ENCODE measurements around the gene OLR1. TPM values are rescaled to one million over a fixed set of nuclear protein-coding genes. Genes with fewer than 3 reads are reported as not detected.
"Not testable (repeated sequence)": the region's sequence is repeated elsewhere in the genome, so short reads cannot be mapped to it uniquely, and the experiment has no call there.

Gene OLR1
- polyA plus RNA-seq, 4 donors: 0.46 to 2.7 (median 1.1) TPM

DNA sequence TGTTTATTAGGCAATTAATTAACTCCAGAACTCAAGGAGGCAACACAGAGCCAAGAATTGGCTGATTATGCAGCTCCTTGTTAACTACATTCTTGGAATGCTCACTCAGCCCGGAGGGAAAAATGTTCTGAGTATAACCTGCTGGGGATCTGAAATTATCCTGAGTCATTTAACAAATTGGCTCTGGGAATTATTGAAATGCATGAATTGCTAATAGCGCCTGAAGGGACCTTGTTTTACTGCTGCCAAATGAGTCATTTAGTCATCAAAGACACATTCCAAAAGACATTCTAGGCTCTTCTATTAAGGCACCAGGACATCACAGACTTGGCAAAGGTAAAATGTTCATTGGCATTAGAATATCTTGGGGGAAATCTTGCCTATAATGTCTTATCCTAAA is 19.9 kb upstream of the OLR1 start:
- no peak for DNase-seq (ENCODE audit: low read depth in 4 of 4, low spot score in 2 of 4)

DNA sequence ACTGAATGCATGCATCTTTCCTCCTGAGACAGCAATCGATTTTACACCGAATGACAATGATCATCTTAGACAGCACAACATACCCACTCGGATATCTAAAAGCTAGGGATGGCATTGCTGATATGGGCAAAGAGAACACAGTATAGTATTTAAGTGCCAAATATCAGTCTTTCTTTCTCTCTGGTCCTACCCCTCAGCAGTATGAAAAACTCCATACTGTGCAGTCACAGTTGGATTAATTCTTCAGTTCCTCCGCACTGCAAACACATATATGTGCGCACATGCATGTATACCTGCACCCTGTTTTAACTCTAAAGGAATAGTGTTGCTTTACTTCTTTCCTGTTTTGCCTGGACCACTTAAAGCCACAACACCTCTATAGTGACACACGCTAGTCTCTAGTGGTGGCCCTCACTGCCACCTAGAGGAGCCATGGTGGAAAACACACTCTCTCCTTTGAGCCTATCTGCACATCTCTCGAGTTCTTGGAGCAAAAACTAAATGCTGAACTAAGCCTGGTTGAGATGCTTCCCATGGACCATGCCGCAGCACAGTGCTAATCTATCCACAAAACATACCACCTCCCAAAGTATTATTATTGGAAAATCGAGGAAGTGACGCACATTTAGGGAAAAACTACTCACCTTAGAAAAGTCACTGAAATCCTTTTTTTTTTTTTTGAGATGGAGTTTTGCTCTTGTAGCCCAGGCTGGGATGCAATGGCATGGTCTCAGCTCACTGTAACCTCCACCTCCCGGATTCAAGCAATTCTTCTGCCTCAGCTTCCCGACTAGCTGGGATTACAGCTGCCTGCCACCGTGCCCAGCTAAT is 18.8 kb upstream of the OLR1 start:
- DNase-seq (ENCODE audit: low read depth in 4 of 4, low spot score in 2 of 4): peak in 2 of 4 donors; percentile 34 to 59

DNA sequence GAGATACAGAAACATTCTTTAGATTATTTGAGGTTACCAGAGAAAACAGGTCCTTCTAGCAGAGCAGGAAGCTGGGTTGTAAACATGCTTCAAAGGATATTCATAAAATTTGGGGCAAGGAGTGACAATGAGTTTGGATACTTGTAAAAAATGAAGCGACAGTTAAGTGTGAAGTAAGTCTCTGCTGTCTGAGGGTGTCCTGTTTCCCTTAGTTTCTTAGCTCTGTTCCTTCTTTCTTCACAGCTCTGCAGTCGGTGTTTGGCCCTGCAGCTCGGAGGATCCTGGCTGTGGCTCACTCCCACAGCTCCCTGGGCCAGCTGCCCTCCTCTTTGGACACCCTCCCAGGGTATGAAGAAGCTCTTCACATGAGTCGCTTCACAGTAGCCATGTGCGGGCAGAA is 17.7 kb upstream of the OLR1 start:
- DNase-seq (ENCODE audit: low read depth in 4 of 4, low spot score in 2 of 4): no peak

GRCh38 chr12:10186958-10187357 is 15.0 kb upstream of the OLR1 start:
- not testable (repeated sequence) for DNase-seq (ENCODE audit: low read depth in 4 of 4, low spot score in 2 of 4)

- no peak for DNase-seq (ENCODE audit: low read depth in 4 of 4, low spot score in 2 of 4)
These were observed 14.4 kb upstream of the OLR1 start for GRCh38 chr12:10186299-10186698.

GRCh38 chr12:10184261-10184843 is 12.4 kb upstream of the OLR1 start:
- no peak for DNase-seq (ENCODE audit: low read depth in 4 of 4, low spot score in 2 of 4)

DNA sequence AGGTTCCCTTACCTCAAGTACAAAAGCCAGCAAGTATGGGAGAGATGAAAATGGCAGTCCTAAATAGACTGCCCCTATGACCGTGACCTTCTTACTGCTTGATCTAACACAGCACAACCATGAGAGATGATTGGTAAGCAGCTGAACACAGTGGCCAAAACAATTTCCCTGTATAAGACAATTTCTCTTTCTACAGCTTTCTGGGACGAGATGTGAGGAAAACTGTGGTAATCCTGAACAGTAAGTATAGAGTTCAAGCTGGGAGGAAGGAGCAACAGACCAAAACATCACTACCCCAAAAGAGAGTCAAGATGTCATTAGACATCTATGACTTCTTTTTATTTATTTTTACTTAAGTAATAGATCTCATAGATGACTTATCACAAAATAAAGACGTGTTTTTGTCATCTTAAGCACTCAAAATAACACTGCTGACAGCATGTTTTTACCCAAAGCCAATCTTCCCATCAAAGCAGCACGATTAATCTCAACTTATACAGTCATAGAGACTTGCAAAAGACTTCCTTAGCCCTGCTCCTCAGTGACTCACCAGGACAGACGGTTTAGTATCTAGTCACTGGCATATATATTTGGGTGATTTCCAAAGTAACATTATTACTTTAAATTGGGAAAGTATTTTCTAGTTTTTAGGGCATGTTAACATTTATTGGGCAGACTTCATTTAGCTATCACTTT is 10.6 kb upstream of the OLR1 start:
- no peak for DNase-seq (ENCODE audit: low read depth in 4 of 4, low spot score in 2 of 4)

- no peak for DNase-seq (ENCODE audit: low read depth in 4 of 4, low spot score in 2 of 4)
These were observed 7.8 kb upstream of the OLR1 start for GRCh38 chr12:10179776-10180181.

DNA sequence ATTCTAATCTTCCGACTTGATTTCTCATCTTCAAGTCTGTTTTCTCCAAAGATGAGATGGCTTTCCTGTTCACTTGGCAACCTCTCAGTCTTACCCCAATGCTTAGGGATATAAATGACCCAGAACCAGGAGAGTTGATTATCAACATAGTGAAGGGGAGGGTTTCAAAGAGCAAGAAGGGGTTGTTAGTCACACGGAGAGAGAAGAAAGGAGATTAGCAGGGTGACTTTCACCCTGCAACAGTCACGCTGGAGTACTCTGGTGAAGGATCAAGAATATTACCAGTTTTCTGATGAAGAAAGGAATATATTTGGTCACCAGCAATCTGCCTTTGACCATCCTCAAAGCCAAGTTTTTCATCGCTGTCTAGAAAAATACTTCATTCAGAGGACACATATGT is 6.9 kb upstream of the OLR1 start, which contains the start of gene TMEM52B:
Gene TMEM52B, plus strand, starts transcription at position 212 of the 400 bp plus-strand sequence. CDS start 543 bp downstream, outside the sequence.
- no peak for DNase-seq (ENCODE audit: low read depth in 4 of 4, low spot score in 2 of 4)

DNA sequence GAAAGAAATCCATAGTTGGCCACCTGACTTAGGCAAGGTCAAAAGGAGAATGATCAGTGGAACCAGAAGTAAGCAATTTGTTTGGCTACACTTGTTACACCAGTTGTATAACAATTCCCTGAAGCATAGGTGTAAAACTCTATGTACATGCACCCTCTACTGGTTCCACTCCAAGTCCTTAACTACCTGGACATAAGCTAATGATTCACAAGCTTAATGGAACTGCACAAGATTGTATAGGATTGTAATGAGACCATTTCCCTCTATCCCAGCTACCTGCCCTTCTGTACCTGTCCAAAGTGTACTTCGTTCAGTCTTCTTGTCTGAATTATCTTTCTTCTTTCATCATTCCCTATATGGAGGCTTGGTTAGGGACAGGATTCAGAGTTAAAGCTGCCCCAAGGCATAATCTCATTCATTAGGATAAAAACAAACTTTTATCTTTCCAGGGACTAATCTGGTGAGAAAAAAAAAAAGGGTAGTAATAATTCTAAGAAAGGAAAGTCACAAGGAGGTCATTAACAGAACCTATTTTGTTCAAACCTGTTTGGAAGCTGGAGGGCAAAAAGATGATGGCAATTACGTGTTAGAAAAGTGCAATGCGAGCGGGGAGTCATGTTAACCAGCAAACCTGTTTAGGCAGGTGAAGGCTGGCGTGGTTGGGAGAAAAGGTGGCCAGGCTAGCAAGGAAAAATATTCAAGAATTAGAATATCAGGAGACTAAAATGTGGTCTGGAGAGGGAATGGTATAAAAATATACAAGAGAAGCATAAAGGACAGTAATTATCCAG is 4.1 kb upstream of the OLR1 start:
- peak in 2 of 4 donors; percentile 37 to 41 for DNase-seq (ENCODE audit: low read depth in 4 of 4, low spot score in 2 of 4)

DNA sequence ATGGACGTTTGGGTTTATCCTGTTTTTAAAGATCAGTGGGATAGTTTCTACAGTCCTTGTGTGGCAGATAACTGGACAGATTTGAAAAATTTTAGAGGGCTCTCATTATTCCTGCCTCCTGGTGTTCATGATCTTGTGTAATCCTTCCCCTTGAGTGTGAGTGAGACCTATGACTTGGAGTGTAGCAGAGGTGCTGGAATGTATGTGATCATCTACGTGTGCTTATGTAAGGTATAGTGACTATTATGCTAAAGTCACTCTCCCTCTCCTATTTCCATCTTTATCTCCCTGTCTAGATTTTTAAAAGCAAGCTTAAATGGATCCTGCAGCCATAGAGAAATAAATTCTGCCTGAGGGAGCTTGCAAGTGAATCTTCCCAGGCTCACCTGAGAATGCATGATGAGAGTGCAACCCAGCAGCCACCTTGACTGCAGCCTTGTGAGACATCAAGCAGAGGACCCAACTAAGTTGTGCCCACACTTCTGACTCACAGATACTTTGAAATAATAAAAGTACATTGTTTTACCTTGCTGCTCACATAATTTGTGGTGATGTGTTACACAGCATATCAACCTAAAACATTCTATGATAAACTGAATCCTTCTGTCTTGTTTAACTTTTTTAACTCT is 3.2 kb upstream of the OLR1 start:
- no peak for DNase-seq (ENCODE audit: low read depth in 4 of 4, low spot score in 2 of 4)

DNA sequence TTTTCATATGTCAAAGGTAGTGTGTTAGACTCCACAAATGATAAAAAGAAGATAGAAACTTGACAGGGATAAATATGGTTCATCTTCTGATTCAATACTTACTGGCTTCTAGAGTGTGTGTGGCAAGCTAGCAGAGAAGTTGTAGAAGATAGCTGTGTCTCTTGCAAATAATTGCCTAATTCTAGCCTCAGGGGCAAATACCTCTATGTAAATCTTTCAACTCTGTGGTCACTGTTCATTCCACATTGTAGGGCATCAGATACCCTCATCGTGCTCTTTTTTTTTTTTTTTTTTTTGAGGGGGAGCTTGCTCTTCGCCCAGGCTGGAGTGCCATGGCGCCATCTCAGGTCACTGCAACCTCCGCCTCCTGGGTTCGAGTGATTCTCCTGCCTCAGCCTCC is 1.7 kb downstream of the OLR1 start:
- no peak for DNase-seq (ENCODE audit: low read depth in 4 of 4, low spot score in 2 of 4)

DNA sequence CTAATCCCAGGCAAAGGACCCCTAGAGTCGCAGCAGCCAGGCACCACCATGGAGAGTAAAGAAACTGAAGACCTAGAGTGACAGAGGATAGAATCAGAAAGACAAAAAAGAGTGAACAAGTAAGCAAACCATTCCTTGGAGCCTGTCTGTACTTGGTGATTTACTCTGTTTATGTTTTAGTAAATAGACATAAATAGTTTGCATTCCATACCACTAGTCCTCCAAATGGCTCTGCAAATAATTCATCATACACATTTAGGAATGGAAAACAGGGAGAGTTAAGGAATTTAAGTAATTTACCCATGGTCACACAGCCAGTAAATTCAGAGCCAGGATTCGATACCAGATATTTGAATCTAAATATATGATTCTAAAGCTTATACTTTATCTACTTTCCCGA is 2.8 kb downstream of the OLR1 start:
- no peak for DNase-seq (ENCODE audit: low read depth in 4 of 4, low spot score in 2 of 4)

DNA sequence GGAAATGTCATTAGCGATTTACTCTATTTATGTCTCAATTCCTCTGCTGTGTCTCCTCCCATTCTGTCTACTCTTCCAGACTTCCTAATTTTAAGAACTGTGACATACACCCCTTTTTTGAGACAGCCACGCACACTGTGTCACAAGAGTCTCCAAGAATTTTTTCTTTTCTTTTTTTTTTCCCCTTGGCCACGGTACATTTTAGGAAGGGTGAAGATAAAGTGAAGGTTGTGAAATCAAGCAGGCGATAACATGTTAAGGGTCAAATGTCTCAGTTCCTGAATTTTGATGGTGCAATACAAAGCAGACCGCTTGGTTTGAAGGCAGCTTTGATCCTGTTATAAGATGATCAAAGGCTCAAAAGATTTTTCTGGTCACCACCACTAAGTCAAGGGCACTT is 4.3 kb downstream of the OLR1 start:
- DNase-seq (ENCODE audit: low read depth in 4 of 4, low spot score in 2 of 4): no peak

- no peak for DNase-seq (ENCODE audit: low read depth in 4 of 4, low spot score in 2 of 4)
These were observed 6.5 kb downstream of the OLR1 start for GRCh38 chr12:10165421-10165820.

- no peak for DNase-seq (ENCODE audit: low read depth in 4 of 4, low spot score in 2 of 4)
These were observed 8.8 kb downstream of the OLR1 start for GRCh38 chr12:10163084-10163483.

- no peak for DNase-seq (ENCODE audit: low read depth in 4 of 4, low spot score in 2 of 4)
These were observed 11.1 kb downstream of the OLR1 start for GRCh38 chr12:10160617-10161385.

DNA sequence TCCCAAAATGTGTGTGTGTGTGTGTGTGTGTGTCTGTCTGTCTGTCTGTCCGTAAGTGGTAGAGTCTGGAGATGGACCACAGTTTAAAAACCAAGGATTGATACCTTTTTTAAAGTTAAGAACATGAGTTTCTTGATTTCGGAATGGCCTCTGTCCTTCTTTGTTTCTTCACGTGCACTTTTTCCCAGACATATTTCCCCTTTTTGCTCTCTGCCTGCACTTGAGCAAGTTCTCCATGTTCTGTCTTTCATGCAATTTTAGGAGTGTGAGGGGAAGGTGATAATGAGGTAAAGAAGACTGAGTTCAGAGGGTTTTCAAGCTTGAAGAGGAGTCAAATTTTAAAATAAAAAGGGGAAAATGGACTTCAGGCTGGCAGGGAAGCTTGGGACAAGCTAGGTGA is 12.7 kb downstream of the OLR1 start:
- no peak for DNase-seq (ENCODE audit: low read depth in 4 of 4, low spot score in 2 of 4)

DNA sequence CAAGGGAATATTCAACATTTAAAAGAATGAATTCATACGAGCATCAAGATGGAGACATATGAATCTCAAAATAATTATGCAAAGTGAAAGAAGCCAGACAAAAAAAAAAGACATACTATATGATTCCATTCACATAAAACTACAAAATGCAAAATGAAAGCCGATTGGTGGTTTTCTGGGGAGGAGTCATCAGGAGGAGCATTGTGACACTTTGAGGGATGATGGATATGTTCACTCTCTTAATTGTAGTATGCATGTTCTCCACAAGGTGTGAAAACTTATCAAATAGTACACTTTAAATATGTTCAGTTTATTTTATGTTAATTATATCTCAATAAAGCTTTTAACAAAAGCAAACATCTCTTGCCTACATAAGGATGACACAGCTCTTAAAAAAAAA is 13.5 kb downstream of the OLR1 start:
- no peak for DNase-seq (ENCODE audit: low read depth in 4 of 4, low spot score in 2 of 4)

DNA sequence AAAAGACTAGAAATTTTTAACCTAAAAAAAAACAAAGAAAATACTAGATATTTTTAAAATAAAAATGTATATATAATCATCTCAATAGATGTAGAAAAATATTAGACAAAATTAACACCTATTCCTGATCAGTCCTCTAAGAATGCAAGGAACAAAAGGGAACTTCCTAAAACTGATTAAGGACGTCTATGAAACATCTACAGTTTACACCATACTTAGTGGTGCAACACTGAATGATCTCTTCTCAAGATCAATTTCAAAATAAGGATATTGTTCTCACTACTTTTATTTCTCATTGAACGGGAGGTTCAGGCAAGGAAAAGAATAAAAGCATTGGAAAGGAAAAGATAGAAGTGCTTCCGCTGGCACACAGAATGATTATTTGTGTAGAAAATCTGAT is 16.0 kb downstream of the OLR1 start:
- DNase-seq (ENCODE audit: low read depth in 4 of 4, low spot score in 2 of 4): no peak
